GM19328 (cell line): ENCODE data around the gene DNAJC6.
"Not testable (repeated sequence)": the region's sequence is repeated elsewhere in the genome, so short reads cannot be mapped to it uniquely, and the experiment has no call there.

ENCODE experiments used
- ATAC-seq: cut with Tn5 transposase; IDR thresholded peaks from one replicate; pipeline ENCODE4 v1.9.1; 2021; ENCODE audit warnings: mild to moderate bottlenecking, moderate library complexity; ENCODE audit not compliant: unreplicated experiment

The DNAJC6 gene

GRCh38 chr1:65355031-65355712 lies 45.8 kb downstream of the DNAJC6 start:
- no peak for ATAC-seq

- no peak for ATAC-seq
Measured at GRCh38 chr1:65357291-65357960, 48.1 kb downstream of the DNAJC6 start.

GRCh38 chr1:65359888-65360287 lies 50.5 kb downstream of the DNAJC6 start:
- ATAC-seq: no peak

- ATAC-seq: no peak
Measured at GRCh38 chr1:65360648-65361047, 51.3 kb downstream of the DNAJC6 start.

DNA sequence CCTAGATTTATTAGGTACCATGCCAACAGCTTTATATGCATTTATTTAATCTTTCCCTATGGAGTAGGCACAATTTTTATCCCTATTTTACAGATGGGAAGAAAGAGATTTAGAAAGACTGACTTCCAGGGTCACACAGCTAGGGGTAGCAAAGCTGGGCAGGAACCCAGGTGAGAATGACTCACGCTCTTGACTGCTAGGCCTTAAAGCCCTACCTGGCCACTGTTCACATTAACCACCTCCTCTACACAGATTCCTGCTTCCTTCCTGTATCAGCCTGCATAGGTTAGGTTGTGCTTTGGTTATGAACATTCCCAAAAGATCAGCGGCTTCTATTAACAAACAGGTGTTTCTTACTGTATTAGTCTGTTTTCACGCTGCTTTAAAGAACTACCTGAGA lies 53.2 kb downstream of the DNAJC6 start:
- ATAC-seq: no peak

- ATAC-seq: no peak
Measured at GRCh38 chr1:65363484-65363883, 54.1 kb downstream of the DNAJC6 start.

GRCh38 chr1:65368403-65368802 lies 59.1 kb downstream of the DNAJC6 start:
- ATAC-seq: no peak

DNA sequence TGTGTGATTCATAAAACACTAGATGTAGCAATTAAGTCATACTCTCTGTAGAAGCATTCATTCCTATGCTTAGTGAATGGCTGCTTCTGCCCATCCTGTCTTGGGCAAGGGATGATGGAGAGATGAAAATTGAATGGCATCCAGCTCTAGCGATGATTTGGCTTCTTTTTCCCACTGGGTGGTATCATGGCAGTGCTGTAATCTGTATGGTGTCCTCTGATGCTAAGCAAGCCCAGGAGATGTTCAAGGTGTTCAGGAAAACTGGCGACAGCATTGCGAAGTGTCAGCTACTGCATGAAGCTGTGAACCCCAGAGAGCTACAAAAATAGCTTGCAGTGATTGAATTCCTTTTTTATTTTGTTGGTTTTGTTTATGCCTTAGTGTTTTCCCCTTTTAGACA lies 62.2 kb downstream of the DNAJC6 start:
- ATAC-seq: no peak

GRCh38 chr1:65372557-65372956 lies 63.2 kb downstream of the DNAJC6 start:
- no peak for ATAC-seq

DNA sequence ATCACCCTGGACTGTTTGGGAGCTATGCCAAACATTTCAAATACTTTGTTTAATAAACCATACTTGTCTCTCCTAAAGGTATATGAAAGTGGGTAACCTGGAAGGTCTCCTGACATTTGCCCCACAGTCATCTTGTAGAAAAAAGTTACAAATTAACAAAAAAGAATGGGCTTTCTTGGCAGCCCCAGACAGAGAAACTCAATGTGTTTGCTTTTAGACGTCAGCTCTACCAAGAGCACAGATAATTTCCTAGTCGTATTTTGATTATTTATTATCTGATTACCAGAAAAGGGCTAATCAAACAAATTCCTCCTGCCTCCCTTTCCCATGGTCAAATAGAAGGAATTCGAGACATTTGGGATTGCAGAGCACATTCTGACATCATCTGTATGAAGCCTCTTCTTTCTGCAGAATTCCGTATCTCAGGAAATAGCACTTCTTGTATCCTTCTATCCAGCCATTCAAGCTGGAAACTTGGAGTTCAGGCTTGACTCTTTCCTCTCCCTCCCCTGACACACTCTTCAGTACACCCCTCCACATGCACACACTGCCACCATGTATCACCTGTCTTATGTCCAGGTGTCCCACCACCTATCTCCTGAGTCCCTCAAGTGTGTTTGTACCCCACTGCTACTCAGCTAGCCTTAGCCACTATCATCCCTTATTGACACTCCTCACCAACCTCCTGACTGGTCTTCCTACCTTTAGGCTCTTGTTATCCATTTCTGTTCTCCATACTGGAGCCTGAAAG lies 68.3 kb downstream of the DNAJC6 start:
- ATAC-seq: no peak

GRCh38 chr1:65378247-65378946 lies 69.1 kb downstream of the DNAJC6 start:
- ATAC-seq: no peak

- not testable (repeated sequence) for ATAC-seq
Measured at GRCh38 chr1:65384426-65384825, 75.1 kb downstream of the DNAJC6 start.

- ATAC-seq: no peak
Measured at GRCh38 chr1:65386439-65386838, 77.1 kb downstream of the DNAJC6 start.

GRCh38 chr1:65387821-65388220 lies 78.5 kb downstream of the DNAJC6 start:
- no peak for ATAC-seq

- no peak for ATAC-seq
Measured at GRCh38 chr1:65388908-65389695, 79.8 kb downstream of the DNAJC6 start.

DNA sequence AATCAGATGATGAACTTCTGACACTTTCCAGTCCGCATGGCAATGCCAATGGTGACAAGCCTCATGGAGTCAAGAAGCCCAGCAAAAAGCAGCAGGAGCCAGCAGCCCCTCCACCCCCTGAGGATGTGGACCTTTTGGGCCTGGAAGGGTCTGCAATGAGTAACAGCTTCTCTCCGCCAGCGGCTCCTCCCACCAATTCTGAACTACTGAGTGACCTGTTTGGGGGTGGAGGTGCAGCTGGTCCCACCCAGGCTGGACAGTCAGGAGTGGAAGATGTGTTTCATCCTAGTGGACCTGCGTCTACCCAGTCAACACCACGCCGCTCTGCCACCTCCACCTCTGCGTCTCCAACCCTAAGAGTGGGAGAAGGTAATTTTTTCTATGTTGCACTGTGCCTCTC lies 83.2 kb downstream of the DNAJC6 start:
- ATAC-seq: no peak

DNA sequence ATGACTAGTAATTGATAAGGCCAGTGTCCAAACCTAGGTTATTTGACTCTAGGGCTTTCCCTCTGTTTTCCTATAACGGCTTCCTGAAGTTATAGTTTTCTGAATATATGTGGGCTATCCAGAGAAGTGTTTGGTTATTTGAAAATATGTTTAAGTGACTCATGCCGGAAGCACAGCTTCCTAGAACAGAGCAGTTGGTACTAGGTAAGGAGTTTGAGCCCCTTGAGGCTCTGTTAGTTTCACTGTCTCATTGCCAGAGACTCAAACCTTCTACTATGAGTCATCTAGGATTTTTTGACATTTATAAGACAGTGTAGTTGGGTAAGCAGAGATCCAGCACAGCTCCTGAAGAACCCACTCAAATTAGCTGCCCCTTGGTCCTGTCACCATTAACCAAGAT lies 84.0 kb downstream of the DNAJC6 start:
- peak; percentile 89 for ATAC-seq

GRCh38 chr1:65393928-65394327 lies 84.6 kb downstream of the DNAJC6 start:
- no peak for ATAC-seq

DNA sequence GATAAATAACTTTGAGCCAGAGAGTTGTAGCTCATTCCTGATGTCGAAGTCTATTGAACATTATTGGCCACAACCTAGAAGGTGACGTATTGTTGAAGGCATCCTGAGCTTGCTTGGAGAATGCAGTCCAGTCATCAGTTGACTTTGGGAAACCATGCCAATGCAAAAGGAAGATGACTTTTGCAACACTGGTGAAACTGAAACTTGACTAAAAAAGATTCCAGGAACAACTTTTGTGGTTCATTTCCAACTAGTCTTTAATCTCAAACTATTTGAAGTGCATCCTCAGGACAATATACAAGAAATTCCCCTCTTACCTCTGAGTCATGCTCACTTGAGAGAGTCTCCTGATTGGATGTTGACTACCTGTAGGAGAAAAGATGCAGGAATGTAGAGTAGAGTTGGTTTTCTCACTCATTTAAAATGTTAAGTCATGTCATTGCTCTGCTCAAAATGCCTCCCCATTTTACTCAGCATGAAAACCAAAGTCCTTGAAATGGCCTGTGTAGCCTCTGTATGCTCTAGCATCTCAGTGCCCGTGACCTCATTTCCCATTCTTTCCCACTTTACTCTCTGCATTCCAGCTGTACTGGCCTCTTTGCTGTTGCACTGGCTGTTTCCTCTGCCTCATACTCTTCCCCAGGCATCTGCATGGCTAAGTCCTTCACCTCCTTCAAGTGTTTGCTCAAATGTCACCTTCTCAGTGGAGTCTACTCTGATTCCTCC lies 86.7 kb downstream of the DNAJC6 start:
- no peak for ATAC-seq

- no peak for ATAC-seq
Measured at GRCh38 chr1:65398083-65398482, 88.7 kb downstream of the DNAJC6 start.
